CD4-positive, alpha-beta T cell treated with Interleukin-2 at 100 ng/mL for 4 hours (primary cell): Measurements from ENCODE around the gene CYP2W1.

Experiments used
- DNase-seq: peaks from one replicate; pipeline ENCODE4 v3.0.0-alpha.2; 2020; ENCODE audit warnings: low spot score

The CYP2W1 gene

DNA sequence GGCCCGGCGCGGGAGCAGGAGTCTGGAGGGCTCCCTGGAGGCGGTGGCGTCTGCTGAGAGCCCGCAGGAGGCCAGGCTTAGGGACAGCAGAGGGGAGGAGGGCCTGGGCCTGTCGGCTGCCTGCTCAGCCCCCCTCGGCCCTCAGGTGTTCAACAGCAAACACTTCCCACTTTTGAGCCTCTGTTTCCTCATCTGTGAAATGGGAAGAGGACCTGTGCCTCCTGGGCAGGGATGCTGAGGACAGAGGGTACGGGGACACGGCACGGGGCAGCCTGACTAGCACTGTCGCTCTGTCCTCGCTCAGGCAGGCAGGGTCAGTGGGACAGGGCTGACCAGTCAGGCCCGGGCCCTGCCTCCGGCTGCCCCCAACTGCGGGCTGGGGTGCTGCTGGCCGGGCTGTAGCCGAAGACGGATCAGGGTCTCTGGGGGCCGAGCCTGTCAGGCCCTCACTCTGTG is 663 bp downstream of the CYP2W1 start:
- DNase-seq, result no peak

DNA sequence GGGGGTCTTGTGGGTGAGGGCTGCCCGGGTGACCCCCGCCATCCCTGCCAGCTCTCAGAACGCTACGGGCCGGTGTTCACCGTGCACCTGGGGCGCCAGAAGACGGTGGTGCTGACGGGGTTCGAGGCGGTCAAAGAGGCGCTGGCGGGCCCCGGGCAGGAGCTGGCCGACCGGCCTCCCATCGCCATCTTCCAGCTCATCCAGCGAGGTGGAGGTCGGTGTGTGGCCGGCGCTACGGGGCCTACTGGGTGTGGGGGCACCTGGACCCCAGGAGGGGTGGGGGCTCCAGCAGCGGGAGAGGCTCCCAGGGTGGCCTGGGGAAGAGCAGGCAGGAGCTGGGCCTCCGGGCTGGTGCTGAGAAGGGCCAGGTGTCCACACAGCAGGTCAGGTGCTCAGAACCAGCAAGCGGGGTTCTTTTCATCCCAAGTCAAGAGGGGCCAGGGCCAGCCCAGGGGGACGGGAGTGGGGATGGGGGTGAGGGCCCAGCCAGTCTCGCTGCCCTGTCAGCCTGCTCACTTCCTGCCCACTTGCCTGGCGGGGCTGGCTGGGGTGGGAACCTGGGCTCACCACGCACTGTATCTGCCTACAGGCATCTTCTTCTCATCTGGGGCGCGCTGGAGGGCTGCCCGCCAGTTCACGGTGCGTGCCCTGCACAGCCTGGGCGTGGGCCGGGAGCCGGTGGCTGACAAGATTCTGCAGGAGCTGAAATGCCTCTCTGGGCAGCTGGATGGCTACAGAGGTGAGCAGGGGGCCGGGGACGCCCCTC is 1.6 kb downstream of the CYP2W1 start:
- DNase-seq, result no peak

DNA sequence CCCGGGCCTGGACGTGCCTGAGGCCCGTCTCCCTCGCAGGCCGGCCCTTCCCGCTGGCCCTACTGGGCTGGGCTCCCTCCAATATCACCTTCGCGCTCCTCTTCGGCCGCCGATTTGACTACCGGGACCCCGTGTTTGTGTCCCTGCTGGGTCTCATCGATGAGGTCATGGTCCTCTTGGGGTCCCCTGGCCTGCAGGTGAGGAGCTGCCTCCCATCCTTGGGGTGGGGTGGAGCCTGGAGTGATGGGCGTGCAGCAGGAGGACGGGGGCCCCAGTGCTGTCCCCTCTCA is 2.1 kb downstream of the CYP2W1 start:
- DNase-seq, result no peak

DNA sequence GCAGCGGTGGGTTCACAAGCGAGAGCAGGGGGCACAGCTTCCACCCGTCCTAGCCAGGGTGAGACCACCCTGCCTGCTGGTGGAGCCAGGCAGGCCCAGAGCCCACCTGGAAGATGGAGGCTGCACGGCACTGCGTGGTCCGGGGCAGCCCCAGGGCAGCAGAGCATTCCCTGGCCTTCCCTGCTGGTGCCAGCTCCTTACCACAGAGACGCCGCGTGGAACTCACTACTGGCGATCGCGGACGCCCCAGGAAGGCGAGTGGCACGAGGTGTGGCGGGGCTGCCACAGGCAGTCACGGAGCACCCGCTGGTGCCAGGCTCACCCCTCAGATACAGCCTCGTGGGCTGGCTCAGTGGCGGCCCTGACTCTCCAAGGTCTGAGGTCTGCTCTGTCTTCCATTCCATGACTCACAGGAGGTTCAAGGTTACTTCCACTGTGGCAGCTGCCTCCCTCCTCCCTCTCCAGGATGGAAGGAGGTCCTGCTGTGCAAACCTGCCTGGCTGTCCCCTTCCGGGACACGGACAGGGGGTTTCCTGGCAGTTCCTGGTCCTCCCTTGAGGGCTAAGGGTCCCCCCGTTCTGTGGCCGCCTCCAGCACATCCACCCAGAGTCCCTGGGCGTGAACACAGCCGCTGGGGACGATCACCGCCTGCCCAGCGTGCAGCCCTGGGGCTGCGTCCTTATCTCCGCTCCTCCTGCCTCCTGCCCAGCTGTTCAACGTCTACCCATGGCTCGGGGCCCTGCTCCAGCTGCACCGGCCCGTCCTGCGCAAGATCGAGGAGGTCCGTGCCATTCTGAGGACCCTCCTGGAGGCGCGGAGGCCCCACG is 3.1 kb downstream of the CYP2W1 start:
- DNase-seq, result no peak

DNA sequence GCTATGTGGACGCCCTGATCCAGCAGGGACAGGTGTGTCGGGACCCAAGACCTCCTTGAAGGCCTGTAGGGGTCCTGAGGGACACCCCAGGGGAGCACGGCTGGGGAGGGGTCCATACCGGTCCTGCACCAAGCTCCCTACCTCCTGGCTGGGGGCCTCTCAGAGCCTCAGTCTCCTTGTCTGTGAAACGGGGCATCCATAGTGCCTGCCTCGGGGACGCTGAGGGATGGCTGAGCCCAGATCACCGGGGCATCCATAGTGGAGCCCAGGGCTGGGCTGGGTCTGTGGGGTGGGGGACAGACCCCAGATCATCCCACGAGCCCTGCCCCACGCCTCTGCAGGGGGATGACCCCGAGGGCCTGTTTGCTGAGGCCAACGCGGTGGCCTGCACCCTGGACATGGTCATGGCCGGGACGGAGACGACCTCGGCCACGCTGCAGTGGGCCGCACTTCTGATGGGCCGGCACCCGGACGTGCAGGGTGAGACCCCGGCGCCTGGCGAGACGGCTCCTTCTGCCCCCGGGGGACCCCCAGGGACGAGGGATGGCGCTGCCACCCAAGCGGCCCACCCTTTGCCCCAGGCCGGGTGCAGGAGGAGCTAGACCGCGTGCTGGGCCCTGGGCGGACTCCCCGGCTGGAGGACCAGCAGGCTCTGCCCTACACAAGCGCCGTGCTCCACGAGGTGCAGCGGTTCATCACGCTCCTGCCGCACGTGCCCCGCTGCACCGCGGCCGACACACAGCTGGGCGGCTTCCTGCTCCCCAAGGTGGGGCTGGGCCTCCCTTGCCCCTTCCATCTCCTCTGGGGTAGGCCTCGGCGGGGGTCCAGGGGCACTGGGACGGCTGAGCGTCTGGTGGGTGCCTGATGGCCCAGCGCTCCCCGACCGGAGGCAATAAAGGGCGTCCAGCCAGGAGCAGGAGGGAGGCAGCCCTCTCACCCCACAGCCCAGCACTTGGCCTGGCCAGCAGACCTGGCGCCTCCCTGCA is 4.1 kb downstream of the CYP2W1 start:
- no peak for DNase-seq

DNA sequence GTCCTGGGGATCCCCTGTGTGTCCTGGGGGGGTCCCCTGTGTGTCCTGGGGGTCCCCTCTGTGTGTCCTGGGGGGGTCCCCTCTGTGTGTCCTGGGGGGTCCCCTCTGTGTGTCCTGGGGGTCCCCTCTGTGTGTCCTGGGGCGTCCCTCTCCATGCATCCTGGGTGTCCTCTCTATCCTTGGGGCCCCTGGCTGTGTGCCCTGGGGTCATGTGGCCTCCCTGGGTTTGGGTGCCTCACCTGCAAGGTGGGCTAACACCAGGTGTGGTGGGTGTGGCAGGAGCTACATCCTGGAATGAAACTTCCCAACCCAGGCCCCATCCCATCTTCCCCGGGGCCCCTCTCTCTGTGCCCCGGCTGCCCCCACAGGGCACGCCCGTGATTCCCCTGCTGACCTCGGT is 4.9 kb downstream of the CYP2W1 start:
- DNase-seq, result no peak

DNA sequence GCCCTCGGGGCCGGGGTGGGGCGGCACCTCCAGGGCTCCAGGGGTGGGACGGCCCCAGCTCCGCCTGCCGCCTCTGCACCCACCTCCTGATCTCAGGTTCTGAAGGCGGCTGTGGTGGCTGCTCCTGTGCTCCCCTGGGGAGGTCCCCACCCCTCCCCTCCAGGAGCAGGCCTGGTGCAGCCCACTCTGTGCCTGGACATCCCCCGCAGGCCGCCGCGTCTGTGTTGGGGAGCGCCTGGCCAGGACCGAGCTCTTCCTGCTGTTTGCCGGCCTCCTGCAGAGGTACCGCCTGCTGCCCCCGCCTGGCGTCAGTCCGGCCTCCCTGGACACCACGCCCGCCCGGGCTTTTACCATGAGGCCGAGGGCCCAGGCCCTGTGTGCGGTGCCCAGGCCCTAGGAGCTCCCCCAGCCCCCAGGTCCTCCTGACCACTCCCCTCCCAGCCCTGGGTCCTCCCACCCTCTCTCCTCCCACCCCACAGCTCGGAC is 5.5 kb downstream of the CYP2W1 start:
- DNase-seq, result no peak

DNA sequence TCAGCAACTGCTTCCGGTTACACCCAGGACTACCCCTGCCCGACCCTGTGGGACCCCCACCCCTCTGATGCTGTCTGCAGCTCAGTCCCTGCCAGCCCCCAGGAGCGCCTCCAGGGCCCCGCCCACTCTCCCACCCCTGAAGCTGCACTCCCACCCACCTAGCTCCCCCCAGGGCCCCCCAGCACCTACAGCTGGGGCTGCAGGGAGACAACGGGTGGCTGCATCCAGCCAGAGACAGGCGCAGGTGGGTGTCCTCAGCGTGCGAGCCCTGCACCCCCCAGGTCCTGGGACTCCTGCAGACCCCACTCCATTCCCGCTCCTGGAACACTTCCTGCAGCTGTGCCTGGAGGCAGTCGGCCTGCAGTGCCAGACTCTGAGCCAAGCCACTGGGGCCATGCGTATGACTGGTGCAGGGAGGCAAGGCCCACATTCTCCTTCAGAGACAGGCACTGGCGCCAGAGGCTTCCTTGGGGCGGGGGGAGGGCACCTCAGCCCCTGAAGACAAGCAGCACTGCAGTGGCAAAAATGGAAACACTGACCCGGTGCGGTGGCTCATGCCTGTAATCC is 6.1 kb downstream of the CYP2W1 start:
- no peak for DNase-seq

DNA sequence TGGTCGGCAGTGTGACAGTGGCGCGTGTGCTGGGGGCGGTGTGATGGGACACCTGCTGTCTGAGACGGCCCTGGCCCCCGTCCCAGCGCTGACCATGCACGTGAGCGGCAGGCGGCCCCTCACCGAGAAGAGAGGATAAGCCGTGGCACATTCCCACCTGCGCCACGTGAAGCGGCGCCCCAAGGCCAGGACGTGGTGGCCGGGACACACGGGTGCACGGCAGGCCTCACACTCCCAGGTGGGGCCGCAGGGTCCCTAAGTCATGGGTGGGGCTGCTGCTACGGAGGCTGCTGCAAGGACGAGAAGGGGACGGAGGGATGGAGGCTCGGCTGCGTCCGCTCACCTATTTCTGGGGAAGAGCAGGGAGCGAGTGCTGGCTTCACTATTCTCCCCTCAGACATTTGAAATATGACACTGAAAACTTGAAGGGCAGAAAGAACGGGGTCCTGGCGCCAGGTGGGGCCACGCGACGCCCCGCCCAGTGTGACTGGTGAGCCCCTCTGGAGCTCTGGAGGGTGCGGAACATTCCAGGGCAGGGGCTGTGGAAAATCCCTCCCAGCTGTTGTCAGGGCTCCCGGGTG is 7.5 kb downstream of the CYP2W1 start:
- no peak for DNase-seq

DNA sequence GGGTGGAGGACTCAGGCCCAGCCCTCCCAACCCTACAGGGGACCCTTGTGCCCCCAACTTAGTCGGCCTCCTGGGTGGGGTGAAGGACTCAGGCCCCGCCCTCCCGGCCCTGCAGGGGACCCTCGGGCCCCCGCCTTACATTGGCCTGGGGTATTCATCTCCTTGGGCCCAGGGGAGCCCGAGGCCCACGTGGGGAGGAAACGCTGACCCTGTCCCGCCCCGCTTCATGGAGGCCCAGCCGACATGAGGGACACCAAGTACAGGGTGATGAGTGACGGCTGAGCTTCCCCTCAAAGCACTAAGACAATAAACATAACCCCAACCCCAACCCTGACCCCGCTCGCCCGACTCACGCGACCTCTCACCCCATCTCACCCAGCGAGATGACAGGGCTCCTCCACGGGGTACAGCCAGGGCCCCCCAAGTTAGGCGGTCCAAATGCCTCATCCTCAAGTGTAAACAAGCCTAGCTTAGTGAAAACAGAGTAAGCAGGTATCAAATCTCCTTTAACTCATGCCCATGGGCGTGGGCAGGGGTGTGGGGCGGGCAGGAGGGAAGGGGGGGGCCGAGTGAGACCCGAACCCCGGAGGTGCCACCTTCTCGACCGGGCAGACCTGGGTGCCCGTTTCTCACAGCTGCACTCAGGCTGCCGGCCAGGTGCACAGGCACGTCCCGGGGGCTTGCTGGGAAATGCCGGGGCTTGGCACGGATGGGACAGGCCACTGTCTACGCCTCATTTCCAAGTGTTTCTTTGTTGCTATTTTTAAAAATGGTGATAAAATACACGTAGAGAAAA is 8.2 kb downstream of the CYP2W1 start:
- no peak for DNase-seq

DNA sequence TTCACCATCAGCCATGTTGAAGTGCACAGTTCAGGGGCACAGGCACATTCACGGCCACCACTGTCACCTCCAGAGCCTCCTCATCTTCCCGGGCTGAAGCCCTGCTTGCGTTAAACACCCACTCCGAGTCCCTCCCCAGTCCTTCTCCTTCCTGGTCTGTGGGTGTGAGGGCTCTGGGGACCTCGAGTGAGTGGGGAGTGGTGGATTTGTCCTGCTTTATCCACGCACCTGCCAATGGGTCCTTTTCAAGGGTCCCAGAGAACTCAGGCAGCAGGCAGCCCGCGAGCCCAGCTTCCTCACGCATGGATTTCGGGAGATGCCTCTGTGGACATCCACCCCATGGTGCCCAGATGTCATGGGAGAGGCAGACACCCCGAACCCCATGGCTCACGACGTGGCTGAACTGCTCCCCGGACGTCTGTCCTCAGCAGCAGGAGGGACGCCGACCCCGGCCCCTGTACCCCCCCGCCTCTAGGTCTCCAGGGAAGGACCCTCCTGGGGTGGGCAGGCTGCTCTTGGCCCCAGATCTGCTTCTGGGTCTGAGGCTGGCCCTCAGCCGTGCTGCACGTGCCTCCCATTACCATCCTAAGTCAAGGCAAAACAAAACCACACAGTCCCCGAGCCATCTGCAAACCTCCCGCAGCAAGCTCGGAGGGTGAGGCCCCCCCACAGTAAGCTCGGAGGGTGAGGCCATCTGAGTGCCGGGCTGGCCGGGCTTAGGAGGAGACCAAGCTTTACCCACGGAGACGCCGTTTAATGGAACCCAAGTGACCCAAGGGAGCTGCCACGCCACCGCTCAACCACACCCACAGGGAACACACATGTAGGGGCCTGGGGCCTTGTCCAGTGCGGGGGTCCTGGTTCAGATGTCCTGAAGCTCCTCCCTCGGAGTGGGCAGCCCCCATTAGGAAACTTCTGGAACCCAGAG is 9.0 kb downstream of the CYP2W1 start:
- no peak for DNase-seq

DNA sequence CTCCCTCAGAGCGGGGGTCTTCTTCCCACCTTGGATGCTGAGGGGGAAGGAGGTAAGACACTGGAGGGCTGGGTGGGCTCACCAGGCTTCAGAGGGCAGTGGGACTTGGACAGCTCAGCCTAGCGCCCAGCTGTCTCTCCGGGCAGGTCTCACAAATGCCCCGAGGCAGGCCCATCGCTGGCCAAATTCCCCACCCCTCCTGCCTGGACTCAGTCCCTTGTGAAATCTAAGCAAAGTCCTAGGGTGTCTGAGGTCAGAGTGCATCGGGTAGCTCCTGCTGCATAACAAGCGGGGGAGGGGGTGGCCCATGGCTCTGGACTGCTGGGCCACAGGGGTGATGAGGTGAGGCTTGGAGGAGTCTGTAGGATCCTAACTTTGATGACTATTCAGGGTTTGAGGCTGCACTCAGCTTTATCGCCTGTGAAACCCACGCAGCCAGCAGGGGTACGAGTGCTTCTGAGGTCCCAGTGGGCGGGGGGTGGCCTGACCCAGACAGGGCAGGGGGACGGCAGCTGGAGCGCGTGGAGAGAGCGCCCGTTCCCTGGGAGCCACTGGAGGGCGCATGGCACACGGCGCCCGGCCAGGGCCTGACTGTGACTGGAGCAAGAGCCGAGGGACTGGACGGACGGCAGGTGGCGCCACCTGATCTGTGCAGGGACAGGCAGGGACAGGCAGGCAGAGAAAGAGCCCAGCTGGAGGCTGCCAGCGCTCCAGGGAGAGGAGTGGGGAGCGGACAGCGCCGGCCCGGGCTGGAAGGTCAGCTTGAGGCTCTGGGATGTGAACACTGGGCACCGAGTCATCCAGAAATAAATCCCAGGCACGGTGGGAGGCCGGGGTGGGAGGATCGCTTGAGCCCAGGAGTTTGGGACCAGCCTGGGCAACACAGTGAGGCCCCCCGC is 10.0 kb downstream of the CYP2W1 start:
- peak; percentile 94 for DNase-seq

DNA sequence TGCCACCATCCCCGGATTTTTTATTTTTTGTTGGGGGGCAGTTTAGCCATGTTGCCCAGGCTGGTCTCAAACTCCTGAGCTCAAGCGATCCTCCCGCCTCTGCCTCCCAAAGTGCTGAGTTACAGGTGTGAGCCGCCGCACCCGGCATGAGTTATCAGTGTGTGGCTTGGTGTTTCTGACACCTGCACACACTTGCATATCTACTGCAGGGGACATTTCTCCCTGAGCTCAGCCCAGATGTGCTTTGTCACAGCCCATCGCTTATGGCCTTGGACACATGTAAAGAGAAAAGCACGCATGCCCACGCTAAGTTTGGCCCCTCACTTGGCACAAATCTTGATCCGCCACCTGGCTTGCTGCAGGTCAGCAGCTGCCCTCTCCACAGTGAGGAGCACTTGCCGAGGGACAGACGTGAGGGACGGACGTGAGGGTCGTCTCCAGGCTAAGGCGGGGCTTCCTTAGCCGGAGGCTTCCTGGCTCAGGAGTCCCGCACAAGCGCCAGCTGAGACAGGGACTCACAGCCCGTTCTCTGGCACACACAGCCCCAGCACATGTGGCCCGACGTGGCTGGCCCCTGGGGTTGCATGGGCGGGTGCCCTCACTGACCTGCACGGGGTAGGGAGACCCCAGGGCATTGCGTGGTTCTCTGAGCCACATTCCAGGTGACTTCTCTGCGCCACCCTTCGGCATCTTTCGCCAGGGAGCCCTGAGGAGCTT is 11.8 kb downstream of the CYP2W1 start:
- DNase-seq, result no peak

DNA sequence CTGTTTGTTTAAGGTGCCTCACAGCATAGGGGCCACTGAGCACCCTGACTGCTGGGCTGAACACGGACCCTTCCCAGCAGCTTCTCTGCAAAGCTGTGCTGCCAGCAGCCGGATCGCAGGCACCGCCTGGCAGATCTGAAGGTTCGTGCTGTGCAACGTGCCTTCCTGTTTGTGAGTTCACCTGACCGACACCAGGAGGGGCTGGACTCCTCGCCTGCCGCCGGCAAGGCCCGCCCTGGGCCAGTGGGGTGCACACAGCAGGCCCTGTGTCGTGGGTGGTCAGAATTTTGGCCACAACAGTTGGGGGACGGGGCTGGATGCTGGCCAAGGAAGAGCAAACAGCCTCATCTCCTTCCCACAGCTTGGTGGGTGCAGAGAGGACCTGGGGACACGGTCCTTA is 12.6 kb downstream of the CYP2W1 start:
- no peak for DNase-seq

DNA sequence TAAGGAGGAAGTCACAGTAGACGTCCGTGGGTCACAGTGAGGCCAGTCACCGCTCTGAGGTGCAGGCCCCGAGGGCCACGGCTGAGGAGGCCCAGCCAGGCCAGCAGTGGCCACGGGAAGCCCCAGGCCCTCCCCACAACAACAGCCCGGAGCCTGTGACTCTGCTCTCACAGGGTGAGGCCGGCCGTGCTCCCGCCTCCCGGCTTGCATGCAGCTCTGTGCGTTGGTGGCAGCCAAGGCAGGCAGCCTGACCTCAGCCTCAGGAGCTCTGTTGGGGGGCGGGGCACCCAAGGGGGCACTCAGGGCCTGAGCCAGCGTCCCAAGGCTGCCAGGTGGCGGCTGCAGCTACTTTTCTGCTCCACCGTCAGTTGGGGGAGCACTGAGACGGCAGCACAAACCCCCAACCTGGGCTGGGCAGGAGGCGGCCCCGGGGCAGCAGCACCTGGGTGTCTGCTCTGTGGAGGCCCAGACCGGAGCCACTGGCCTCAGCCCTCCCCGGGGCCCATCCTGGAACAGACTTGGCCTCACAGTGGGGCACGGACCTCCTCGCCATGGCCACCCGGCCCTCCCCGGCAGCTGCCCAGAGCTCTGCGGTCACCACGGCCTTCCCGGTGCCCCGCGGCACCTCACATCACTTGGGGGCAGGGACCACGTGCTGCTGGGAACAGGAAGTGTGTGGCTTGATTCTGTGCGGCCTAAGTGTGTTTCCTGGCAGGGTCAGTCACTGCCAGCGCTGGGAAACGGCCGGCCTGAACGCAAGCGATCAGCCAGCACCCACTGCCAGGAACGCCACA is 13.3 kb downstream of the CYP2W1 start:
- no peak for DNase-seq

DNA sequence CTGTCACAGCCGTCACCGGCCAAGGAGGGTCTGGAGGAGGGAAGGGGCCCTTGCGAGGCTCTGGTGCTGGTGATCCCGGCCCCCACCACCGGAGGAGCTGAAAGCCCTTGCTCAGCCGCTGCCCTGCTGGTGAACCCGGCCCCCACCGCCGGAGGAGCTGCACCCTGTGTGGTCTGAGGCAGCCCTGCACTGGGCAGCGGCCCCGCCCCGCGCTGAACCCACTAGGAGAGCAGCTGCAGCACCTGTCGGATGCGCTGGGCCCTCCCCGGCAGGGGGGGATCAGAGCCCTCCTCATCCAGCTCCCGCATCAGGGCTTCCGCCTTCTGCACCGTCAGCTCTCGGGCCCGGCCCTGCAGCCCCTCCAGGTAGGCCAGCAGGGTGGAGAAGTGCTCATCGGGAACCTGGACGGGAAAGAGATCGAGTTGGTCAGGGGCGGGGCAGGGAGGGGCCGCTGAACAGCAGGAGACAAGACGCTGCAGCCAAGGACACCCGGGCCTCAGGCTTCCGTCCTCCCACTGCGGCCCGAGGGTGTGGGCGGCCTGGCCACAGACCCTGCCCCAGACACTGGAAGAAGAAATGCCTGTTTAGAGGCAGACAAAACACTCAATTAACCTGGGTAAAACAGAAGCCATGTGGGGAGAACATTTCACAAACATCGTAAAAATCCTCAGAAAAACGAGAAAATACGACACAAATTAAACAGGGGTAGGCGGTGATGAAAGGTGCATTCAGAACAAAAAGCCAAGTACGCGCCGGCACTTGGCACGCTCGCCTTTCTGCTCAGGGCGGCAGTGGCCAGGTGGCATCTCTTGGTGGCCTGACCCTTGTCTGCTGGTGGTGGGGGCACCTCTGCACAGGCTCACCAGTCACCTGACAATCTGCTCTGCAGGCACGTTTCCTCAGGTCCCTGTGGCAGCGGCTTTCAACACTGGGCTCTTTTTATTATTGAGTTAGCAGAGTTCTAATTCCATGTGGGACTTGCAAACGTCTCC is 14.7 kb downstream of the CYP2W1 start:
- no peak for DNase-seq
